ENCODE data around the gene ARHGAP24.

ARHGAP24 gene

DNA sequence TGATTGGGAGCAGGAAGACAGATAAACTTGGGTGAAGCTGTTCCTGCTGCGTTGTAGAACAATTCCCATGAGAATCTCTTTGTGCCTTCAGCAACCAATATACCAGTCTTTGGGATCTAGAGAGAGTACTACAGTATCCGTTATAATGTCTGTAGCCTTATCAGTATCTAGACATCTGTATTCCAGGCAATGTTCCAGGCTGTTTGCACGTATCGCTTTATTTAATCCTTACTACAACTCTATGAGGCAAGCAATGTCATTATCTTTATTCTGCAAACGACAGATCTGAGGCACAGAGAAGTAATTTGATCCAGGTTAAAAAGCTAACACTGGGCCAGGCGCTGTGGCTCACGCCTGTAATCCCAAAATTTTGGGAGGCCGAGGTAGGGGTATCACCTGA, 251.6 kb downstream of the ARHGAP24 start:
- no peak overlapping the region for H3K4me3 ChIP-seq (ENCODE audit: low read depth, low read length)
- H4K12ac ChIP-seq (ENCODE audit: low read depth, low read length): no peak overlapping the region
- H3K18ac ChIP-seq (ENCODE audit: low read length): no peak overlapping the region
- H3K23ac ChIP-seq (ENCODE audit: low read length): no peak overlapping the region
- no peak overlapping the region for H3K14ac ChIP-seq (ENCODE audit: low read length)
- H3K4ac ChIP-seq (ENCODE audit: low read depth, low read length): no peak overlapping the region
- no peak overlapping the region for H4K91ac ChIP-seq (ENCODE audit: low read depth, low read length)
- no peak overlapping the region for H2AK5ac ChIP-seq (ENCODE audit: low read length)
- H2BK12ac ChIP-seq (ENCODE audit: low read length): no peak overlapping the region
- H3K9ac ChIP-seq (ENCODE audit: low read length): no peak overlapping the region
- no peak overlapping the region for H2AFZ ChIP-seq (ENCODE audit: insufficient read depth, low read length, poor library complexity)
- no peaks in the 10 kb centered on the region for H3K9me3 ChIP-seq (ENCODE audit: insufficient read depth, low read depth, low read length)
- no peak overlapping the region for H4K8ac ChIP-seq (ENCODE audit: low read depth, low read length)
- H3K79me1 ChIP-seq (ENCODE audit: low read length): no peaks in the 10 kb centered on the region
- no peaks in the 10 kb centered on the region for H3K36me3 ChIP-seq (ENCODE audit: control insufficient read depth in 1 of 2, insufficient read depth in 2 of 2, low read length in 2 of 2)
- no peaks in the 10 kb centered on the region for H3K4me1 ChIP-seq (ENCODE audit: control insufficient read depth in 1 of 2, insufficient read depth in 2 of 2, low read length in 2 of 2)
- DNase-seq: no peak
- H2BK5ac ChIP-seq (ENCODE audit: low read depth, low read length, poor library complexity): no peak overlapping the region
- no peak overlapping the region for H3K27ac ChIP-seq (ENCODE audit: low read depth, low read length)
- H3K27me3 ChIP-seq (ENCODE audit: insufficient read depth, low read length): no peaks in the 10 kb centered on the region
- H3K4me2 ChIP-seq (ENCODE audit: low read length): no peak overlapping the region
- H2BK120ac ChIP-seq (ENCODE audit: insufficient read depth, low read length, poor library complexity): no peak overlapping the region
- no CpG with 5 or more reads among the region's 8 CpGs for WGBS (ENCODE audit: extremely low coverage, insufficient coverage, insufficient read length)
- H3K79me2 ChIP-seq (ENCODE audit: control insufficient read depth, insufficient read depth, low read length, poor library complexity): no peaks in the 10 kb centered on the region

DNA sequence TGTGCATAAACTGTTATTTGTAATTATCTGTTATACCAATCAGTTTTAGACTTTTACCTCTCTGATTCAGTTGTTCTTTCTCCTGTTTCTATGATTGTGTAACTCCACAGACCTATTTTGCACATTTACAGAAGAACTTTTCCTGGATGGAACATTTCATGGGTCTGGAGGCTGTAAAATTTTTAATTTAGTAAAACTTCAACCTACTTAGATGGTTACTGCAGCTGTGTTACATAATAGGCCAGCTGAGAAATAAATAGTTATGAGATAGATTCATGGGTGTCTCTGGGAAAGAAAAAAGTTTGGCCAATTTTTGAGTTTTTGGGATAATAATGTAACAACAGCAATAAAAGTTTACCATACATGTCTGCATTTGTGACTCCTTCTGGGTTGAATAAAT, 253.5 kb downstream of the ARHGAP24 start:
- Histone ChIP-seq H3K27me3 (ENCODE audit: insufficient read depth, low read length) (no peaks in the 10 kb centered on the region), H2AK5ac (ENCODE audit: low read length) (no peak overlapping the region)

DNA sequence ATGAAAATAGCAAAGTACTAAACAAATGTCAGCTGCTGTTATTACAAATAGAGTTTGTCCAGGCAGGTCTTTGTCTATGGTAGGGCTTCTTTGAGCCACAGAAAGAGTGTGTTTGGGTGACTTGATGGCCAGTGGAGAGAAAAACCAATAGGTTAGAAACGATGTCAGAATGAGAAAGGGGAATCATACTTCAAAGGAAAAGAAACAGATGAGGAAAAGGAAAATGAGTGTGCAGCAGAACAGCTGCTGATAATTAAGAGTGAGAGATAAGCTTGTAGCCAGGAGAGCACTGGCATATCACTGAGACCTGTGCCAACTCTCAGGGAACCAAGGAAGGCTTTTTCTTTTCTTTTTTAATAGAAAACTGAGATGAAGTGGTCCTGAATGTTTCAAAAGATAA, 257.2 kb downstream of the ARHGAP24 start:
- no peak overlapping the region for H3K9ac ChIP-seq (ENCODE audit: low read length)
- H2BK12ac ChIP-seq (ENCODE audit: low read length): no peak overlapping the region
- no peak overlapping the region for H4K91ac ChIP-seq (ENCODE audit: low read depth, low read length)
- no peak overlapping the region for H3K18ac ChIP-seq (ENCODE audit: low read length)
- no peaks in the 10 kb centered on the region for H3K36me3 ChIP-seq (ENCODE audit: control insufficient read depth in 1 of 2, insufficient read depth in 2 of 2, low read length in 2 of 2)
- H3K23ac ChIP-seq (ENCODE audit: low read length): no peak overlapping the region
- H2AFZ ChIP-seq (ENCODE audit: insufficient read depth, low read length, poor library complexity): no peak overlapping the region
- no peaks in the 10 kb centered on the region for H3K79me1 ChIP-seq (ENCODE audit: low read length)
- no peak overlapping the region for H3K4me2 ChIP-seq (ENCODE audit: low read length)
- no peak overlapping the region for H2BK5ac ChIP-seq (ENCODE audit: low read depth, low read length, poor library complexity)
- no peaks in the 10 kb centered on the region for H3K9me3 ChIP-seq (ENCODE audit: insufficient read depth, low read depth, low read length)
- H3K4me1 ChIP-seq (ENCODE audit: control insufficient read depth in 1 of 2, insufficient read depth in 2 of 2, low read length in 2 of 2): no peaks in the 10 kb centered on the region
- no peak overlapping the region for H3K27ac ChIP-seq (ENCODE audit: low read depth, low read length)
- no peak overlapping the region for H4K8ac ChIP-seq (ENCODE audit: low read depth, low read length)
- no peak overlapping the region for H3K14ac ChIP-seq (ENCODE audit: low read length)
- no peaks in the 10 kb centered on the region for H3K79me2 ChIP-seq (ENCODE audit: control insufficient read depth, insufficient read depth, low read length, poor library complexity)
- H2BK120ac ChIP-seq (ENCODE audit: insufficient read depth, low read length, poor library complexity): no peak overlapping the region
- no peak overlapping the region for H3K4me3 ChIP-seq (ENCODE audit: low read depth, low read length)
- no peak overlapping the region for H2AK5ac ChIP-seq (ENCODE audit: low read length)
- no peak for DNase-seq
- H3K27me3 ChIP-seq (ENCODE audit: insufficient read depth, low read length): no peaks in the 10 kb centered on the region
- no CpG with 5 or more reads among the region's 1 CpG for WGBS (ENCODE audit: extremely low coverage, insufficient coverage, insufficient read length)
- no peak overlapping the region for H3K4ac ChIP-seq (ENCODE audit: low read depth, low read length)
- no peak overlapping the region for H4K12ac ChIP-seq (ENCODE audit: low read depth, low read length)

More for the DNA sequence above, 253.5 kb downstream of the ARHGAP24 start:
- H3K79me1 ChIP-seq (ENCODE audit: low read length): no peaks in the 10 kb centered on the region
- H2BK5ac ChIP-seq (ENCODE audit: low read depth, low read length, poor library complexity): no peak overlapping the region
- H3K18ac ChIP-seq (ENCODE audit: low read length): no peak overlapping the region
- no peak overlapping the region for H3K14ac ChIP-seq (ENCODE audit: low read length)
- no peak overlapping the region for H3K4ac ChIP-seq (ENCODE audit: low read depth, low read length)
- no peaks in the 10 kb centered on the region for H3K4me1 ChIP-seq (ENCODE audit: control insufficient read depth in 1 of 2, insufficient read depth in 2 of 2, low read length in 2 of 2)
- no peak for DNase-seq
- no peak overlapping the region for H3K9ac ChIP-seq (ENCODE audit: low read length)
- no peak overlapping the region for H2BK12ac ChIP-seq (ENCODE audit: low read length)
- H2AFZ ChIP-seq (ENCODE audit: insufficient read depth, low read length, poor library complexity): no peak overlapping the region
- no peak overlapping the region for H4K8ac ChIP-seq (ENCODE audit: low read depth, low read length)
- H3K4me2 ChIP-seq (ENCODE audit: low read length): no peak overlapping the region
- no peak overlapping the region for H2BK120ac ChIP-seq (ENCODE audit: insufficient read depth, low read length, poor library complexity)
- no peaks in the 10 kb centered on the region for H3K36me3 ChIP-seq (ENCODE audit: control insufficient read depth in 1 of 2, insufficient read depth in 2 of 2, low read length in 2 of 2)
- no peaks in the 10 kb centered on the region for H3K79me2 ChIP-seq (ENCODE audit: control insufficient read depth, insufficient read depth, low read length, poor library complexity)
- no peak overlapping the region for H4K91ac ChIP-seq (ENCODE audit: low read depth, low read length)
- no peaks in the 10 kb centered on the region for H3K9me3 ChIP-seq (ENCODE audit: insufficient read depth, low read depth, low read length)
- no peak overlapping the region for H3K4me3 ChIP-seq (ENCODE audit: low read depth, low read length)
- H4K12ac ChIP-seq (ENCODE audit: low read depth, low read length): no peak overlapping the region
- H3K27ac ChIP-seq (ENCODE audit: low read depth, low read length): no peak overlapping the region
- no peak overlapping the region for H3K23ac ChIP-seq (ENCODE audit: low read length)

DNA sequence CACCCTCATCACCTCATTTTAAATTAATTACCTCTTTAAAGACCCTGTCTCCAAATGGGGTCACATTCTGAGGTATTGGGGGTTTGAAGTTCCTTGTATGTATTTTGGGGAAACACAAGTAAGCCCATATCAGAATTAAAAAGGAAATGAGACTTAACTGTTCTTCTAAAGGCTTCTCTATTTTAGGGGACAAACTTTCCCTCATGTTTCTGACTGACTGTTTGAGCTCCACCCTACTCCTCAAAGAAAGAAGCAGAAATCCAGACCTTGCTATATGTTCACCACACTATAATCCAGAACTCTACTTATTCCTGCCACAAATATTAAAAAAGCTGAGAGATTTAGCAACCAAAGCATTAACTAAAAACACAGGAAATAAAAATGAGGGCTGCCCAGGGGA, 258.8 kb downstream of the ARHGAP24 start:
- H2BK120ac ChIP-seq (ENCODE audit: insufficient read depth, low read length, poor library complexity): no peak overlapping the region
- H3K9ac ChIP-seq (ENCODE audit: low read length): no peak overlapping the region
- no peak overlapping the region for H2AFZ ChIP-seq (ENCODE audit: insufficient read depth, low read length, poor library complexity)
- H3K4me2 ChIP-seq (ENCODE audit: low read length): no peak overlapping the region
- H3K79me1 ChIP-seq (ENCODE audit: low read length): no peaks in the 10 kb centered on the region
- H3K4ac ChIP-seq (ENCODE audit: low read depth, low read length): no peak overlapping the region
- H3K18ac ChIP-seq (ENCODE audit: low read length): no peak overlapping the region
- H3K4me3 ChIP-seq (ENCODE audit: low read depth, low read length): no peak overlapping the region
- H2AK5ac ChIP-seq (ENCODE audit: low read length): no peak overlapping the region
- DNase-seq: no peak
- no peak overlapping the region for H4K8ac ChIP-seq (ENCODE audit: low read depth, low read length)
- H3K9me3 ChIP-seq (ENCODE audit: insufficient read depth, low read depth, low read length): no peaks in the 10 kb centered on the region
- no peak overlapping the region for H3K14ac ChIP-seq (ENCODE audit: low read length)
- H3K23ac ChIP-seq (ENCODE audit: low read length): no peak overlapping the region
- H3K36me3 ChIP-seq (ENCODE audit: control insufficient read depth in 1 of 2, insufficient read depth in 2 of 2, low read length in 2 of 2): no peaks in the 10 kb centered on the region
- no peak overlapping the region for H2BK12ac ChIP-seq (ENCODE audit: low read length)
- H4K12ac ChIP-seq (ENCODE audit: low read depth, low read length): no peak overlapping the region
- no peak overlapping the region for H2BK5ac ChIP-seq (ENCODE audit: low read depth, low read length, poor library complexity)
- H3K27me3 ChIP-seq (ENCODE audit: insufficient read depth, low read length): no peaks in the 10 kb centered on the region
- no peaks in the 10 kb centered on the region for H3K79me2 ChIP-seq (ENCODE audit: control insufficient read depth, insufficient read depth, low read length, poor library complexity)
- no peak overlapping the region for H4K91ac ChIP-seq (ENCODE audit: low read depth, low read length)
- no peaks in the 10 kb centered on the region for H3K4me1 ChIP-seq (ENCODE audit: control insufficient read depth in 1 of 2, insufficient read depth in 2 of 2, low read length in 2 of 2)
- no peak overlapping the region for H3K27ac ChIP-seq (ENCODE audit: low read depth, low read length)

DNA sequence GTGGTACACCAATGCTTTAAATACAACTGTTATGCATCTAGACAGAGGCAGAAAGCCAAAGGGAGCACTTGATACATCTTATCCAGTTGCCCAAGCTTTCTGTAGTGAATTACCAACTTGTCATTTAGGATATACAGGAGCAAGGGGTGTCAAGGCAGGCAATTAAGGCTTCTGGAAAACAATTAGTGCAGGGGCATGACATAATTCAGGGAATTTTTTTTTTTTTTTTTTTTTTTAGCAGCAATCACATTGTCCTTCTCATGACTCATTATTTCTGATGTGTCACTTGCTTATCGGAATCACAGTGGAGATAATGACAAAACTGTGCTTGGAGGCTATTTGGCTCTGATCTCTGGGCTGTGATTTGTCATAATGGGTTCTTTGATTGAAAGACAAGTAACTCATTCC, 259.5 kb downstream of the ARHGAP24 start:
- Histone ChIP-seq H4K91ac (ENCODE audit: low read depth, low read length) (no peak overlapping the region), H4K8ac (ENCODE audit: low read depth, low read length) (no peak overlapping the region), H3K4ac (ENCODE audit: low read depth, low read length) (no peak overlapping the region), H3K36me3 (ENCODE audit: control insufficient read depth in 1 of 2, insufficient read depth in 2 of 2, low read length in 2 of 2) (no peaks in the 10 kb centered on the region), H3K23ac (ENCODE audit: low read length) (no peak overlapping the region), H3K4me2 (ENCODE audit: low read length) (no peak overlapping the region), H2BK12ac (ENCODE audit: low read length) (no peak overlapping the region), H3K79me1 (ENCODE audit: low read length) (no peaks in the 10 kb centered on the region), H2AK5ac (ENCODE audit: low read length) (no peak overlapping the region), H3K9me3 (ENCODE audit: insufficient read depth, low read depth, low read length) (no peaks in the 10 kb centered on the region), H3K4me1 (ENCODE audit: control insufficient read depth in 1 of 2, insufficient read depth in 2 of 2, low read length in 2 of 2) (no peaks in the 10 kb centered on the region), H2BK120ac (ENCODE audit: insufficient read depth, low read length, poor library complexity) (no peak overlapping the region), H3K9ac (ENCODE audit: low read length) (no peak overlapping the region), H2AFZ (ENCODE audit: insufficient read depth, low read length, poor library complexity) (no peak overlapping the region), H3K79me2 (ENCODE audit: control insufficient read depth, insufficient read depth, low read length, poor library complexity) (no peaks in the 10 kb centered on the region), H3K4me3 (ENCODE audit: low read depth, low read length) (no peak overlapping the region), H2BK5ac (ENCODE audit: low read depth, low read length, poor library complexity) (no peak overlapping the region), H3K27me3 (ENCODE audit: insufficient read depth, low read length) (no peaks in the 10 kb centered on the region), H3K27ac (ENCODE audit: low read depth, low read length) (no peak overlapping the region), H3K18ac (ENCODE audit: low read length) (no peak overlapping the region), H4K12ac (ENCODE audit: low read depth, low read length) (no peak overlapping the region), H3K14ac (ENCODE audit: low read length) (no peak overlapping the region)
- no CpG with 5 or more reads among the region's 1 CpG for whole genome bisulfite sequencing (ENCODE audit: extremely low coverage, insufficient coverage, insufficient read length)
- peak; percentile 20 to 60 for DNase-seq
